WTC11 (cell line): ENCODE measurements around the gene CTDP1.

ENCODE experiments used
- AR ChIP-seq: fragments of 250-450 bp; sonication (Bioruptor Pico); IDR thresholded peaks from 2 replicates; pipeline ENCODE4 v1.9.0; 2021; ENCODE audit warnings: mild to moderate bottlenecking
- CREB1 ChIP-seq: sonication (generic); formaldehyde crosslinking; IDR thresholded peaks from 2 replicates; pipeline ENCODE4 v1.8.0; 2023; ENCODE audit warnings: mild to moderate bottlenecking, missing genetic modification reagents
- CTCF ChIP-seq: fragments of 200-600 bp; IDR thresholded peaks from 2 replicates; pipeline ENCODE4 v1.8.0; 2022; ENCODE audit warnings: antibody characterized with exemption
- E2F1 ChIP-seq: sonication (generic); formaldehyde crosslinking; IDR thresholded peaks from 2 replicates; pipeline ENCODE4 v1.8.0; 2022; ENCODE audit warnings: mild to moderate bottlenecking, missing genetic modification reagents
- FOXJ3 ChIP-seq: sonication (generic); formaldehyde crosslinking; IDR thresholded peaks from 2 replicates; pipeline ENCODE4 v1.9.0; 2021; ENCODE audit warnings: missing genetic modification reagents, mild to moderate bottlenecking, borderline replicate concordance
- FOXP1 ChIP-seq: sonication (generic); formaldehyde crosslinking; IDR thresholded peaks from 2 replicates; pipeline ENCODE4 v1.8.0; 2022; ENCODE audit warnings: missing genetic modification reagents, mild to moderate bottlenecking, moderate library complexity, borderline replicate concordance
- IRF2 ChIP-seq: sonication (generic); formaldehyde crosslinking; IDR thresholded peaks from 2 replicates; pipeline ENCODE4 v1.8.0; 2022; ENCODE audit warnings: low read depth, missing genetic modification reagents, borderline replicate concordance
- MAX ChIP-seq: sonication (generic); formaldehyde crosslinking; IDR thresholded peaks from 2 replicates; pipeline ENCODE4 v1.8.0; 2022; ENCODE audit warnings: mild to moderate bottlenecking, missing genetic modification reagents
- NFYB ChIP-seq: sonication (generic); formaldehyde crosslinking; conservative IDR thresholded peaks from 2 replicates; pipeline ENCODE4 v1.8.0; 2022; ENCODE audit warnings: low read depth, missing genetic modification reagents
- SMAD3 ChIP-seq: sonication (generic); formaldehyde crosslinking; IDR thresholded peaks from 2 replicates; pipeline ENCODE4 v1.8.0; 2022; ENCODE audit warnings: missing genetic modification reagents, mild to moderate bottlenecking, borderline replicate concordance
- TP53 ChIP-seq: sonication (generic); formaldehyde crosslinking; IDR thresholded peaks from 2 replicates; pipeline ENCODE4 v1.8.1; 2023; ENCODE audit warnings: mild to moderate bottlenecking, missing genetic modification reagents
- USF1 ChIP-seq: sonication (generic); formaldehyde crosslinking; IDR thresholded peaks from 2 replicates; pipeline ENCODE4 v1.8.0; 2022; ENCODE audit warnings: mild to moderate bottlenecking, missing genetic modification reagents
- ZNF423 ChIP-seq: fragments of 250-450 bp; sonication (Bioruptor Pico); IDR thresholded peaks from 2 replicates; pipeline ENCODE4 v2.1.2; 2022; ENCODE audit warnings: mild to moderate bottlenecking, moderate library complexity

GRCh38 chr18:79685971-79686370 lies 6.4 kb downstream of the CTDP1 start:
- no peak for TF ChIP-seq CTCF
- no peak for TF ChIP-seq SMAD3
- no peak for TF ChIP-seq ZNF423 (CRISPR knock-in tag)
- TF ChIP-seq USF1: no peak
- no peak for TF ChIP-seq IRF2 (CRISPR knock-in tag)
- TF ChIP-seq CREB1 (CRISPR knock-in tag): no peak
- no peak for TF ChIP-seq NFYB
- TF ChIP-seq FOXP1: no peak
- no peak for TF ChIP-seq TP53 (CRISPR knock-in tag)
- no peak for TF ChIP-seq AR
- TF ChIP-seq FOXJ3: no peak
- no peak for TF ChIP-seq E2F1
- TF ChIP-seq MAX (CRISPR knock-in tag): no peak
